ENCODE measurements around the gene HDGF. TPM values are rescaled to one million over a fixed set of nuclear protein-coding genes. Genes with fewer than 3 reads are reported as not detected.

The HDGF gene
- total RNA-seq = 160 and 192 TPM in 2 replicates
- 153 and 166 TPM in 2 replicates for polyA plus RNA-seq

DNA sequence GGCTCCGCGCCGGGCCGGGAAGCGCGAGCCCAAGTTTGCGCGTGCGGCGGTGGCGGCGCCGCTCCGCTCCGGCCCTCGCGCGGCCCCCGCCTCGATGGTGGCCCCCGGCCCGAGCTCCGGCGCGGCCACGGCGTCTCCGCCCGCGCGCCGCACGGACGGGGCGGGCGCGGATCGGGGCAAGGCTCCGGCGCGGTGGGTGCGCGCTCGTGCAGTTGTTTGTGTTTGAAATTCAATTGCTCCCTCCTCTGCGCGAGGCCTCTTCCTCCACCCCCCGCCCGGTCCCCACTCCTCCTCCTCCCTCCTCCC, at the start of gene HDGF:
Gene HDGF, minus strand, starts transcription at position 225 of the 306 bp plus-strand sequence. CDS start 246 bp downstream, outside the sequence.
- 1% methylated on average over 17 of the region's 48 CpGs for WGBS (ENCODE audit: low lambda C conversion rate, missing lambda C conversion rate)
- Histone ChIP-seq H3K27me3 (no peaks in the 10 kb centered on the region), H3K4me3 (peak within 1 kb of the TSS; percentile 95), H3K4me2 (peak within 1 kb of the TSS; percentile 94), H3K79me2 (peaks cover 67% of the 10 kb centered on the region), H3K9me2 (replicated peaks; ENCODE audit: insufficient read depth) (no peaks in the 10 kb centered on the region), H3K27ac (peak within 1 kb of the TSS; percentile 100), H3K4me1 (ENCODE audit: insufficient read depth) (peaks cover 36% of the 10 kb centered on the region), H3K9me3 (ENCODE audit: low read depth) (no peaks in the 10 kb centered on the region), H4K20me1 (ENCODE audit: insufficient read depth, poor library complexity, severe bottlenecking) (no peaks in the 10 kb centered on the region), H3K36me3 (replicated peaks; ENCODE audit: insufficient read depth, low read depth) (no peaks in the 10 kb centered on the region), H2AFZ (peak within 1 kb of the TSS; percentile 98)
- no peak for DNase-seq (ENCODE audit: low spot score)
- TF ChIP-seq EZH2phosphoT487 (IDR thresholded peaks at IDR 0.05; ENCODE audit: low read depth, severe bottlenecking, unreplicated experiment) (no peak), EZH2 (IDR thresholded peaks at IDR 0.05; ENCODE audit: borderline replicate concordance) (no peak)
- TF ChIP-seq, protein P1, sequence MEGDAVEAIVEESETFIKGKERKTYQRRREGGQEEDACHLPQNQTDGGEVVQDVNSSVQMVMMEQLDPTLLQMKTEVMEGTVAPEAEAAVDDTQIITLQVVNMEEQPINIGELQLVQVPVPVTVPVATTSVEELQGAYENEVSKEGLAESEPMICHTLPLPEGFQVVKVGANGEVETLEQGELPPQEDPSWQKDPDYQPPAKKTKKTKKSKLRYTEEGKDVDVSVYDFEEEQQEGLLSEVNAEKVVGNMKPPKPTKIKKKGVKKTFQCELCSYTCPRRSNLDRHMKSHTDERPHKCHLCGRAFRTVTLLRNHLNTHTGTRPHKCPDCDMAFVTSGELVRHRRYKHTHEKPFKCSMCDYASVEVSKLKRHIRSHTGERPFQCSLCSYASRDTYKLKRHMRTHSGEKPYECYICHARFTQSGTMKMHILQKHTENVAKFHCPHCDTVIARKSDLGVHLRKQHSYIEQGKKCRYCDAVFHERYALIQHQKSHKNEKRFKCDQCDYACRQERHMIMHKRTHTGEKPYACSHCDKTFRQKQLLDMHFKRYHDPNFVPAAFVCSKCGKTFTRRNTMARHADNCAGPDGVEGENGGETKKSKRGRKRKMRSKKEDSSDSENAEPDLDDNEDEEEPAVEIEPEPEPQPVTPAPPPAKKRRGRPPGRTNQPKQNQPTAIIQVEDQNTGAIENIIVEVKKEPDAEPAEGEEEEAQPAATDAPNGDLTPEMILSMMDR (IDR thresholded peaks at IDR 0.05; ENCODE audit: poor library complexity) = no peak

DNA sequence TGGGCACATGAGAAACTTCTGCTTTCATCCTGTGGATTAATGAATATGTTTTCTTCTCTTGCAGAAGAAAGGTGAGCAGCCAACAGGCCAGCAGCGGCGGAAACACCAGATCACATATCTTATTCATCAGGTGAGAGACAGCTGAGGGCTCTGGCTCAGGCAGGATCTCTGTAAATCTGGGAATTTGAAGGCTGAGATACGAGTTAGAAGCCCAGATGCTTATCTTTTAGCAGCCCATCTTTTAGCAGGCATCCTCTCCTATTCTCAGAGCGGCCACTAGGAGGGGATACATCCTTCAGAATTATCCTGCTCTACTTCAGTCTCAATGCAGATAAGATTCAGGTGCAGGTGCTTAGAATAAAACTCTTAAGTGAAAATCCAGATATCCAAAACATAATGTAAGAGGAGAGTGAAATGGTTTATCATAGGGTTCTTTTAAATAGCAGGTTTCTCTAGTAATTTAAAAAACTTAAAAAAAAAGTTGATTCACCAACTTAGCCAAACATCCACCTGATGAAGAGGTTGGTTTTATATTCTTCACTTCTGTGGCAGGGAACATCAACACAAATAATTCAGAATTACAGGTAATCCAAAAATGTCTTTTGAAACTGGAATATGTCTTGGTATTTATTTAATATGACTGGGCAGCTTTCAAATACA, 45.9 kb upstream of the HDGF start:
- H3K79me2 ChIP-seq = no peaks in the 10 kb centered on the region
- 20% methylated on average over 4 of the region's 4 CpGs for WGBS (ENCODE audit: low lambda C conversion rate, missing lambda C conversion rate)
- no peaks in the 10 kb centered on the region for H3K27me3 ChIP-seq
- no peaks in the 10 kb centered on the region for H3K9me2 ChIP-seq (replicated peaks; ENCODE audit: insufficient read depth)
- no peak overlapping the region for H3K4me2 ChIP-seq
- H3K4me1 ChIP-seq (ENCODE audit: insufficient read depth) = peaks cover 8% of the 10 kb centered on the region
- TF ChIP-seq, protein P1 (IDR thresholded peaks at IDR 0.05; ENCODE audit: poor library complexity) = peak; percentile 78
- TF ChIP-seq EZH2phosphoT487 (IDR thresholded peaks at IDR 0.05; ENCODE audit: low read depth, severe bottlenecking, unreplicated experiment) = no peak
- no peak overlapping the region for H3K4me3 ChIP-seq
- H3K27ac ChIP-seq = no peak overlapping the region
- H3K9me3 ChIP-seq (ENCODE audit: low read depth) = no peaks in the 10 kb centered on the region
- peak; percentile 69 for DNase-seq (ENCODE audit: low spot score)
- peaks cover 3% of the 10 kb centered on the region for H4K20me1 ChIP-seq (ENCODE audit: insufficient read depth, poor library complexity, severe bottlenecking)
- no peak overlapping the region for H2AFZ ChIP-seq
- peaks cover under 1% of the 10 kb centered on the region for H3K36me3 ChIP-seq (replicated peaks; ENCODE audit: insufficient read depth, low read depth)

GRCh38 chr1:156796340-156797097, 45.0 kb upstream of the HDGF start:
- TF ChIP-seq EZH2phosphoT487 (IDR thresholded peaks at IDR 0.05; ENCODE audit: low read depth, severe bottlenecking, unreplicated experiment) (no peak), EZH2 (IDR thresholded peaks at IDR 0.05; ENCODE audit: borderline replicate concordance) (no peak)
- TF ChIP-seq, protein P1 (IDR thresholded peaks at IDR 0.05; ENCODE audit: poor library complexity) = no peak
- Histone ChIP-seq H3K27me3 (no peaks in the 10 kb centered on the region), H2AFZ (no peak overlapping the region), H3K4me1 (ENCODE audit: insufficient read depth) (peaks cover 2% of the 10 kb centered on the region), H3K27ac (no peak overlapping the region), H3K79me2 (peaks cover under 1% of the 10 kb centered on the region), H3K9me2 (replicated peaks; ENCODE audit: insufficient read depth) (no peaks in the 10 kb centered on the region), H3K4me3 (no peak overlapping the region), H3K36me3 (replicated peaks; ENCODE audit: insufficient read depth, low read depth) (peaks cover 2% of the 10 kb centered on the region), H3K4me2 (no peak overlapping the region), H3K9me3 (ENCODE audit: low read depth) (no peaks in the 10 kb centered on the region), H4K20me1 (ENCODE audit: insufficient read depth, poor library complexity, severe bottlenecking) (peaks cover 3% of the 10 kb centered on the region)
- 80% methylated on average over 8 of the region's 8 CpGs for WGBS (ENCODE audit: low lambda C conversion rate, missing lambda C conversion rate)
- no peak for DNase-seq (ENCODE audit: low spot score)

Measured in hepatocyte (in vitro differentiated cells).